Osteocyte (in vitro differentiated cells): ENCODE results near the gene XRCC5. TPM values are rescaled to one million over a fixed set of nuclear protein-coding genes. Genes with fewer than 3 reads are reported as not detected.
"Not testable (repeated sequence)": the region's sequence is repeated elsewhere in the genome, so short reads cannot be mapped to it uniquely, and the experiment has no call there.

ENCODE experiments used
- DNase-seq: peaks from one replicate; pipeline ENCODE4 v3.0.0; 2021; ENCODE audit warnings: mixed read lengths; ENCODE audit not compliant: unreplicated experiment; ENCODE audit errors: extremely low spot score
- H3K27ac Mint-ChIP-seq: one replicate; pipeline ENCODE4 v1.8.0; 2021; ENCODE audit warnings: mild to moderate bottlenecking, mixed read lengths; ENCODE audit not compliant: unreplicated experiment
- H3K27me3 Mint-ChIP-seq: one replicate; pipeline ENCODE4 v1.8.0; 2021; ENCODE audit warnings: mixed read lengths; ENCODE audit not compliant: unreplicated experiment
- H3K36me3 Mint-ChIP-seq: one replicate; pipeline ENCODE4 v1.8.0; 2021; ENCODE audit warnings: mixed read lengths; ENCODE audit not compliant: unreplicated experiment
- H3K4me1 Mint-ChIP-seq: one replicate; pipeline ENCODE4 v1.8.0; 2021; ENCODE audit warnings: mixed read lengths; ENCODE audit not compliant: unreplicated experiment
- H3K4me3 Mint-ChIP-seq: one replicate; pipeline ENCODE4 v1.8.0; 2021; ENCODE audit warnings: mild to moderate bottlenecking, moderate library complexity, mixed read lengths; ENCODE audit not compliant: unreplicated experiment
- H3K9me3 Mint-ChIP-seq: one replicate; pipeline ENCODE4 v1.8.0; 2021; ENCODE audit warnings: mixed read lengths; ENCODE audit not compliant: unreplicated experiment
- CTCF ChIP-seq: fragments of 200-600 bp; sonication (generic); IDR thresholded peaks from 2 replicates; pipeline ENCODE4 v1.5.0; 2021; ENCODE audit warnings: antibody characterized with exemption, mild to moderate bottlenecking, moderate library complexity
- total RNA-seq: library from RNA; stranded (reverse); gene quantifications from 2 replicates; pipeline ENCODE4 v1.2.1, GENCODE V29; 2021

The XRCC5 gene
- total RNA-seq, 1 donor from 2014 or later, result 224 TPM

GRCh38 chr2:216074794-216075193, 34.4 kb upstream of the XRCC5 start:
- Mint-ChIP-seq H3K27ac (no peak overlapping the region), H3K4me1 (peaks cover 5% of the 10 kb centered on the region), H3K27me3 (no peaks in the 10 kb centered on the region), H3K9me3 (no peaks in the 10 kb centered on the region), H3K4me3 (no peak overlapping the region), H3K36me3 (no peaks in the 10 kb centered on the region)
- TF ChIP-seq CTCF, result no peak
- no peak for DNase-seq

DNA sequence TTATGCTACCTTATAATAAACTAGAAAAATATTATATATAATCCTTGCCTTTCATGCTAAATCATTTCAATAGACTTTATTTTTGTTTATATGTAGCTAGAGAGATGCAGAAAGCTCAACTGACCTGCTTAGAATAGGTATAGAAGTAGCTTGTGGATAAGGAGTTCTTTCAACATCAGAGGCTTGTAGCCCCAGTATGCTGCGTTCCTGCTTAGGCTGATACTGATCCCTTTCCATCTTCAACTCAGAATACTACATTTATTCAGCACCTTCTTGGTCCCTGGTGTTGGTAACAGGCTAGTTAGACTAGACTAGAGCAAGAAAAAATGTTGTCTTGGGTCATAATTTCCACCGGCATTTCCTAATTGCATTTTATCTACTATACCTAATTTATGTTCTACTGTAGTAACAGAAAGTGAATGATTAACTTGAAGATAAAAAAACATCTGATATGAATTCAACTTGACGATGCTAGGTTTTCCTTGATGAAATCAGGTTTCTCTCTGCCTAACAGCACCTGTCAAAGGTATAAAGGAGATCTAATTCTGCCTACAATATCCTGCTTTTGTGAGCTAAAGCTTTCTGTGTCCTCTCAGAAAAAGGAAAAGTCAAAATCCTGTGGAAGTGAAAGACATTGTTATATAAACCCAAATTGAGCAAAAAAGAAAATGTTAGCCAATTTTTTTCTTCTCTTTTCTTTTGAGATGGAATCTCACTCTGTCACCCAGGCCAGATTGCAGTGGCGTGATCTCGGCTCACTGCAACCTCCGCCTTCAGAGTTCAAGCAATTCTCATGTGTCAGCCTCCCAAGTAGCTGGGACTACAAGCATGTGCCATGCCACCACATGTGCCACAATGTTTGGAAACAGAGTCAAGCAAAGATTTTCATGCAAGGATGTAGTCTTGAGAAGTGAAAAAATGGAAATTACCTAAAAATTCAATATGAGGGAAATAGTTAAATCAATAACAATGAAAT, 33.4 kb upstream of the XRCC5 start:
- no peak for DNase-seq
- no peak for TF ChIP-seq CTCF
- Mint-ChIP-seq H3K9me3 (no peaks in the 10 kb centered on the region), H3K4me1 (peaks cover 7% of the 10 kb centered on the region), H3K4me3 (no peak overlapping the region), H3K27me3 (no peaks in the 10 kb centered on the region), H3K36me3 (no peaks in the 10 kb centered on the region), H3K27ac (no peak overlapping the region)

DNA sequence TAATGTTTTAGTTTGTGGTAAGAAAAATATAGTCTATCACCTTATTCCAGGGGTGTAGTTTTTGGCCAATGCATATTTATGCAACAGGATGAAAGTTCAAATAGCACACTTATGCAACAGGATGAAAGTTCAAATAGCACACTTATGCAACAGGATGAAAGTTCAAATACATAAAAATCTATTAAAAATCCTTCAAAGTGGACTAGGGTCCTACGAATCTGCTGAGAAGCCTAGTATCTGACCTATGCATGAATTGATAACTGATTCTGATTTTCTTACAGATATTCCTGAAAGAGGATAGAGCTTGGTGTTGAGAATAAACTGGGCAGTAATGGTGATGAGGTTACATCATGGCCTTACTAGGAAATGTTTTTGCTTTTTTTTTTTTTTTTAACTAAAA, 30.4 kb upstream of the XRCC5 start:
- TF ChIP-seq CTCF, result no peak
- H3K9me3 Mint-ChIP-seq, result no peaks in the 10 kb centered on the region
- H3K4me1 Mint-ChIP-seq, result peaks cover 29% of the 10 kb centered on the region
- no peak overlapping the region for H3K4me3 Mint-ChIP-seq
- H3K36me3 Mint-ChIP-seq, result no peaks in the 10 kb centered on the region
- no peak for DNase-seq
- no peaks in the 10 kb centered on the region for H3K27me3 Mint-ChIP-seq
- no peak overlapping the region for H3K27ac Mint-ChIP-seq

GRCh38 chr2:216080048-216080447, 29.1 kb upstream of the XRCC5 start:
- H3K4me1 Mint-ChIP-seq, result peaks cover 37% of the 10 kb centered on the region
- H3K4me3 Mint-ChIP-seq, H3K9me3 Mint-ChIP-seq, DNase-seq, H3K27me3 Mint-ChIP-seq, H3K36me3 Mint-ChIP-seq, H3K27ac Mint-ChIP-seq: not testable (repeated sequence)

DNA sequence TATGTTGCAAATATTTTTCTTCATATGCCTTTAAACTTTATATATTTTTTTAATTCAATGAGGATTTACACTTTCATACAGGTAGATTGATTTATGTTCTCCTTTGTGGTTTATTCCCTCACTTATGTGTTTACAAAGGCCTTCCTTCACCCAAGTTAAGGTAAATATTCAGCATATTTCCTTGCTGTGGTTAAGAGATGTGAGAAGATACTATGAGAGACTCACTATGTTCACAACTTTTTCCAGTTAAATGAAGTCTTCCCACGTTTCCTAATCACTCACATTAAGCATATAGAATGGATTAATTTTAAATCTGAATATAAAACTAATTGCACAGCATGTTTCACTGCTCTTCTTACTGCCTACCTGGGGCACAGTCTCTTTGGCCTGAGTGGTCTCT, 28.1 kb upstream of the XRCC5 start:
- peak overlapping the region; percentile 29 for H3K27ac Mint-ChIP-seq
- peak overlapping the region; percentile 82 for H3K4me3 Mint-ChIP-seq
- no peaks in the 10 kb centered on the region for H3K9me3 Mint-ChIP-seq
- H3K36me3 Mint-ChIP-seq, result no peaks in the 10 kb centered on the region
- H3K4me1 Mint-ChIP-seq, result peaks cover 37% of the 10 kb centered on the region
- no peak for TF ChIP-seq CTCF
- DNase-seq, result no peak
- no peaks in the 10 kb centered on the region for H3K27me3 Mint-ChIP-seq
